HG02981 (cell line): ENCODE results near the gene TBC1D4.
"Not testable (repeated sequence)": the region's sequence is repeated elsewhere in the genome, so short reads cannot be mapped to it uniquely, and the experiment has no call there.

Experiments used
- ATAC-seq: cut with Tn5 transposase; IDR thresholded peaks from one replicate; pipeline ENCODE4 v1.9.1; 2021; ENCODE audit warnings: mild to moderate bottlenecking, moderate library complexity; ENCODE audit not compliant: unreplicated experiment

TBC1D4 gene

GRCh38 chr13:75364131-75364713 lies 117.7 kb downstream of the TBC1D4 start:
- ATAC-seq: no peak

GRCh38 chr13:75363371-75363770 lies 118.6 kb downstream of the TBC1D4 start:
- no peak for ATAC-seq

- ATAC-seq: no peak
These were observed 119.9 kb downstream of the TBC1D4 start for GRCh38 chr13:75362026-75362425.

GRCh38 chr13:75360170-75360569 lies 121.8 kb downstream of the TBC1D4 start:
- ATAC-seq: peak; percentile 35

- ATAC-seq: no peak
These were observed 122.7 kb downstream of the TBC1D4 start for GRCh38 chr13:75359266-75359665.

- ATAC-seq: peak; percentile 90
These were observed 124.2 kb downstream of the TBC1D4 start for GRCh38 chr13:75357576-75358289.

- ATAC-seq: no peak
These were observed 125.5 kb downstream of the TBC1D4 start for GRCh38 chr13:75356421-75356820.

GRCh38 chr13:75355609-75356008 lies 126.4 kb downstream of the TBC1D4 start:
- no peak for ATAC-seq

GRCh38 chr13:75353781-75354193 lies 128.2 kb downstream of the TBC1D4 start:
- peak; percentile 34 for ATAC-seq

- ATAC-seq: no peak
These were observed 129.2 kb downstream of the TBC1D4 start for GRCh38 chr13:75352641-75353327.

- not testable (repeated sequence) for ATAC-seq
These were observed 130.4 kb downstream of the TBC1D4 start for GRCh38 chr13:75351538-75351937.

GRCh38 chr13:75347925-75348324 lies 134.0 kb downstream of the TBC1D4 start:
- ATAC-seq: no peak

- no peak for ATAC-seq
These were observed 134.5 kb downstream of the TBC1D4 start for GRCh38 chr13:75347457-75347856.

- no peak for ATAC-seq
These were observed 136.8 kb downstream of the TBC1D4 start for GRCh38 chr13:75345193-75345592.

GRCh38 chr13:75341028-75341427 lies 140.9 kb downstream of the TBC1D4 start:
- ATAC-seq: peak; percentile 83

- no peak for ATAC-seq
These were observed 142.2 kb downstream of the TBC1D4 start for GRCh38 chr13:75339635-75340374.

- no peak for ATAC-seq
These were observed 147.1 kb downstream of the TBC1D4 start for GRCh38 chr13:75334634-75335447.

- no peak for ATAC-seq
These were observed 148.9 kb downstream of the TBC1D4 start for GRCh38 chr13:75333103-75333502.

- ATAC-seq: no peak
These were observed 150.1 kb downstream of the TBC1D4 start for GRCh38 chr13:75331792-75332349.

GRCh38 chr13:75330770-75331169 lies 151.2 kb downstream of the TBC1D4 start:
- ATAC-seq: no peak
